ENCODE data around the gene PLCB3. TPM values are rescaled to one million over a fixed set of nuclear protein-coding genes. Genes with fewer than 3 reads are reported as not detected.

Gene PLCB3
- polyA plus RNA-seq, 1 donor from 2014 or later: 2.1 TPM

- H3K9ac ChIP-seq (ENCODE audit: low read length): no peak overlapping the region
- H3K36me3 ChIP-seq (ENCODE audit: insufficient read depth, low read length): no peaks in the 10 kb centered on the region
- H3K79me2 ChIP-seq (replicated peaks; ENCODE audit: insufficient read depth, low read length): no peaks in the 10 kb centered on the region
- no peaks in the 10 kb centered on the region for H3F3A ChIP-seq (ENCODE audit: insufficient read depth, low read length, poor library complexity, severe bottlenecking)
- peaks cover 8% of the 10 kb centered on the region for H3K27me3 ChIP-seq (ENCODE audit: insufficient read depth, low read depth, low read length)
- H3K4me2 ChIP-seq (ENCODE audit: low read length): no peak overlapping the region
- no peak for TF ChIP-seq MXI1 (conservative IDR thresholded peaks at IDR 0.05; ENCODE audit: poor library complexity, severe bottlenecking)
- no peak for TF ChIP-seq SMC3 (conservative IDR thresholded peaks at IDR 0.05; ENCODE audit: poor library complexity)
- no peak for TF ChIP-seq POLR2AphosphoS5 (IDR thresholded peaks at IDR 0.05)
- TF ChIP-seq CTCF (IDR thresholded peaks at IDR 0.05; ENCODE audit: poor library complexity, severe bottlenecking): no peak
- TF ChIP-seq EZH2 (IDR thresholded peaks at IDR 0.05; ENCODE audit: borderline replicate concordance, insufficient read depth, low read length, poor library complexity, severe bottlenecking): no peak
- no peak for TF ChIP-seq EP300 (conservative IDR thresholded peaks at IDR 0.05; ENCODE audit: poor library complexity, severe bottlenecking)
- TF ChIP-seq REST (IDR thresholded peaks at IDR 0.05; ENCODE audit: borderline replicate concordance): no peak
- H3K9me3 ChIP-seq (ENCODE audit: low read length): no peaks in the 10 kb centered on the region
- no peaks in the 10 kb centered on the region for H4K20me1 ChIP-seq (ENCODE audit: insufficient read depth)
- no peaks in the 10 kb centered on the region for H3K9me2 ChIP-seq (ENCODE audit: insufficient read depth, low read length)
- H3K27ac ChIP-seq (ENCODE audit: low read length): no peak overlapping the region
- H3K4me3 ChIP-seq (ENCODE audit: low read length): no peak overlapping the region
- no peak overlapping the region for H2AFZ ChIP-seq (ENCODE audit: low read depth, low read length)
Measured at GRCh38 chr11:64238076-64238475, 13.3 kb upstream of the PLCB3 start.

GRCh38 chr11:64238999-64239398, 12.3 kb upstream of the PLCB3 start:
- no peak overlapping the region for H3K9ac ChIP-seq (ENCODE audit: low read length)
- TF ChIP-seq REST (IDR thresholded peaks at IDR 0.05; ENCODE audit: borderline replicate concordance) (no peak), RAD21 (conservative IDR thresholded peaks at IDR 0.05) (no peak), EZH2 (IDR thresholded peaks at IDR 0.05; ENCODE audit: borderline replicate concordance, insufficient read depth, low read length, poor library complexity, severe bottlenecking) (no peak), POLR2AphosphoS5 (IDR thresholded peaks at IDR 0.05) (no peak), MXI1 (conservative IDR thresholded peaks at IDR 0.05; ENCODE audit: poor library complexity, severe bottlenecking) (no peak), TAF1 (IDR thresholded peaks at IDR 0.05; ENCODE audit: low read depth) (no peak), EP300 (conservative IDR thresholded peaks at IDR 0.05; ENCODE audit: poor library complexity, severe bottlenecking) (no peak), CTCF (IDR thresholded peaks at IDR 0.05; ENCODE audit: poor library complexity, severe bottlenecking) (no peak), SMC3 (conservative IDR thresholded peaks at IDR 0.05; ENCODE audit: poor library complexity) (no peak)
- H3K79me2 ChIP-seq (replicated peaks; ENCODE audit: insufficient read depth, low read length): no peaks in the 10 kb centered on the region

More at GRCh38 chr11:64238999-64239398, 12.3 kb upstream of the PLCB3 start:
- Histone ChIP-seq H2AFZ (ENCODE audit: low read depth, low read length) (no peak overlapping the region), H3K36me3 (ENCODE audit: insufficient read depth, low read length) (no peaks in the 10 kb centered on the region), H3K4me2 (ENCODE audit: low read length) (no peak overlapping the region), H3F3A (ENCODE audit: insufficient read depth, low read length, poor library complexity, severe bottlenecking) (no peaks in the 10 kb centered on the region), H3K4me3 (ENCODE audit: low read length) (no peak overlapping the region), H3K27me3 (ENCODE audit: insufficient read depth, low read depth, low read length) (peaks cover 2% of the 10 kb centered on the region), H4K20me1 (ENCODE audit: insufficient read depth) (no peaks in the 10 kb centered on the region), H3K9me2 (ENCODE audit: insufficient read depth, low read length) (no peaks in the 10 kb centered on the region), H3K9me3 (ENCODE audit: low read length) (no peaks in the 10 kb centered on the region), H3K27ac (ENCODE audit: low read length) (no peak overlapping the region)
